ENCODE data around the gene CSNK1G2. TPM values are rescaled to one million over a fixed set of nuclear protein-coding genes. Genes with fewer than 3 reads are reported as not detected.

Gene CSNK1G2
- 62.7 and 78.4 TPM in 2 replicates for total RNA-seq

DNA sequence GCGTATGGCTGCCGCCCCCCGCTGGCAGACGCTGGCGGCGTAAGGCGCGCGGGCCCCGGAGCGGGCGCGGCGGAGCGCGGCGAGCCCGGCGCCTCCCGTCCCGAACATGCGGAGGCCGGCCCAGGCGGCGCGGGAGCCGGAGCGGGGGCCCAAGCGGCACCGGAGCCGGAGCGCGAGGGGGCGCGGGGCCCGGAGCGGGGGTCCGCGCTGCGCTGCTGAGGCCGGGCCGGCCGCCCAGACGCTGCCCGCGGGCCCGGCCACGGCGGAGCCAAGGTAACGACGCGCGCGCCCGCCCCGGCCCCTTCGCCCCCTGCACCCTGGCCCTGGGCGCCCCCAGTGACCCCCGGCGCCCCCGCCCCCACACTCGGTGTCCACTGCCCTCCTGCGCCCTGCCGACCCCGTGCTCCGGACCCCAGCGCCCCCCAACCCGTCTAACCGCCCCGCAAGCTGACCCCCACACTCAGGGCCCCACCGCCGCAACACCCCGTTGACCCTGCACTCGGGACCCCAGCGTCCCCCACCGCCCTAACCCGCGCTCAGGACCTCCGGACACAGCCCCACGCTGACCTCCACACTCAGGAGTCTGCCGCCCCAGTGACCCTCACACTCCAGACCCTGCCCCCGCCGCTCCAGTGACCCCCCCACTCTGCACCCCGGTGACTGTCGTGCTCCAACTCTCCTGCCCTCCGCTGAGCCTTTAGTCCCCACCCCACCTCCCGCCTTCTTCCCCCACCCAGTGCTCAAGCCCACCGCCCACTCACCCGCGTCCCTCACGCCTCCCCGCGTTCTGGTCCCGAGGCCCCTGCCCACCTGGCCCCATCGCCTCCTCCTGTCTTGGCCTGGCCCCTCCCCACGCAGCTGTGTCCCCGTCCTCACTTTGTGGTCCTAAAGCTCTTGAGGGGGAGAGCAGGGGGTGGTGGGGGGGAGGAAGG is at the start of gene CSNK1G2:
Gene CSNK1G2, plus strand, starts transcription at position 27 of the 932 bp plus-strand sequence. CDS start 28,601 bp downstream, outside the sequence.

DNA sequence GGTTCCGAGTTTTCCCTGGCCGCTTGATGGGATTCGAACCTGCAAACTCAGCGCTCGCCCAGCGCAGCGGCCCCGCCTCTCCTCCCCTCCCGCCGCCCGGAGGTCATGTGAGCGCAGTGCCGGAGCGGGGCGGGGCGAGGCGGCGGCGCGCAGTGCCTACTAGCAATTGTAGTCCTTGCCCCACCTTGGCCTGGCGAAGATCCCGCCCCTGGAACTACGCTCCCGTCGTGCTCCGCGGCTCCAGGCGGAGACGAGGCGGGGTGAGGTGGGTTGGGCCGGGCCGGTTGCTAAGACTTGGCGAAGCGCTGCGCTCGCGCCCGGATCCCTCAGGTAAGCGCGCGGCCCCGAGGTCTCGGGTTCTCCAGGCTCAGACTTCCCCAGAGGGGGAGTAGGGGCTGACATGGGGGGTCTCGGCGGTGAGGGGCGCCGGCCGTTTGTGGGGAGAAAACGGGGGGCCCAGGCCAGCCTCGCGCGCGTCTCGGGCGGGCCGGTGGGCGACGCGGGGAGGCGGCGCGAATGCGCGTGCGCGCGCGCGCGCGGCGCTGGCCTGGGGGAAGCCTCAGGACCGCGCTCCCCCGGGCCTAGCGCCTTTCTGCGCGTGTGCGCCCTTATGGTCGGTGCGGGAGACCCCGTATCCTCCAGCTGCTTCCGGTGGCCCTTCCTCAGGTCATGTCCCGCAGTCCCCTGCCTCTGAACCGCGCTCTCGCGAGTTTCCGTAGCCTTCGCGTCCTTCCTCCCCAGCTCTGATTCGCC is 35.7 kb upstream of the CSNK1G2 start, which contains the start of the genes ADAT3 and SCAMP4:
Gene ADAT3, plus strand, starts transcription at position 290 of the 753 bp plus-strand sequence. CDS start 6,649 bp downstream, outside the sequence.
Gene SCAMP4, plus strand, starts transcription at position 290 of the 753 bp plus-strand sequence. CDS start 9,621 bp downstream, outside the sequence.

DNA sequence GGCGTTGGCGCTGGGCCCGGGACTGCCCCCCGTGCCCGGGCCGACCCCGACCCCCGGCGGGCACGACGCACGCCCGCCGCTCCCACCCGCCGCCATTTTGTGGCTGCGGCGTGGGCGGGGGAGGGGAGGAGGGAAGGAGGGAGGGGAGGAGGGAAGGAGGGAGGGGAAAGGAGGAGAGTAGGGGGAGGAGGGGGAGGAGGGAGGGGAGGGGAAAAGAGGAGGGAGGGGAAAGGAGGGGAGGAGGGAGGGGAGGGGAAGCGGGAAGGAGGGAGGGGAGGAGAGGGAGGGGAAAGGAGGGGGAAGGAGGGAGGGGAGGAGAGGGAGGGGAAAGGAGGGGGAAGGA is 74.6 kb downstream of the CSNK1G2 start, which contains the start of gene BTBD2:
Gene BTBD2, minus strand, starts transcription at position 107 of the 343 bp plus-strand sequence. Its CDS starts 11 bp downstream, at position 96.

Other genes starting within 250 kb of the CSNK1G2 start
- not detected in 2 replicates for gene ONECUT3, start 187.7 kb upstream of the CSNK1G2 start, total RNA-seq
- 5.0 and 8.4 TPM in 2 replicates for gene ATP8B3, start 128.9 kb upstream of the CSNK1G2 start, total RNA-seq
- gene REXO1, start 92.7 kb upstream of the CSNK1G2 start, total RNA-seq, result 6.9 and 8.0 TPM in 2 replicates
- gene KLF16, start 77.6 kb upstream of the CSNK1G2 start, total RNA-seq, result 7.8 and 11.0 TPM in 2 replicates
- 138 and 142 TPM in 2 replicates for gene ABHD17A, start 55.7 kb upstream of the CSNK1G2 start, total RNA-seq
- gene ADAT3, start 35.8 kb upstream of the CSNK1G2 start, total RNA-seq, result 1.1 and 6.3 TPM in 2 replicates
- gene SCAMP4, start 35.8 kb upstream of the CSNK1G2 start, total RNA-seq, result 120 and 145 TPM in 2 replicates
- 78.5 and 104 TPM in 2 replicates for gene BTBD2, start 74.5 kb downstream of the CSNK1G2 start, total RNA-seq
- 156 and 174 TPM in 2 replicates for gene MKNK2, start 110.1 kb downstream of the CSNK1G2 start, total RNA-seq
- gene MOB3A, start 155.2 kb downstream of the CSNK1G2 start, total RNA-seq, result 52.5 and 62.0 TPM in 2 replicates
- gene IZUMO4, start 155.7 kb downstream of the CSNK1G2 start, total RNA-seq, result 0.86 TPM in 1 of 2 replicates, not detected in the other
- 117 and 120 TPM in 2 replicates for gene AP3D1, start 210.4 kb downstream of the CSNK1G2 start, total RNA-seq
- gene DOT1L, start 222.8 kb downstream of the CSNK1G2 start, total RNA-seq, result 5.8 and 13.6 TPM in 2 replicates

Measured in myometrial cell (primary cell).